GM19324 (cell line): ENCODE results near the gene DEK.
A peak's percentile ranks its signal among the peaks of the same experiment; 100 is the strongest.
"Not testable (repeated sequence)": the region's sequence is repeated elsewhere in the genome, so short reads cannot be mapped to it uniquely, and the experiment has no call there.

Experiments
- ATAC-seq: cut with Tn5 transposase; IDR thresholded peaks from one replicate; pipeline ENCODE4 v1.9.1; 2021; ENCODE audit warnings: mild to moderate bottlenecking, moderate library complexity; ENCODE audit not compliant: unreplicated experiment, low FRiP score

Gene DEK

GRCh38 chr6:18264219-18264922, at the start of gene DEK:
Gene DEK (minus strand): TSS chr6:18264530. CDS start chr6:18263987, 543 bp downstream.
- ATAC-seq, result peak; percentile 34

GRCh38 chr6:18312368-18312767, 48.0 kb upstream of the DEK start:
- ATAC-seq, result no peak

GRCh38 chr6:18310010-18310409, 45.7 kb upstream of the DEK start:
- not testable (repeated sequence) for ATAC-seq

GRCh38 chr6:18309046-18309445, 44.7 kb upstream of the DEK start:
- ATAC-seq, result no peak

- ATAC-seq, result no peak
Measured at GRCh38 chr6:18308070-18308735, 43.9 kb upstream of the DEK start.

GRCh38 chr6:18306977-18307376, 42.6 kb upstream of the DEK start:
- no peak for ATAC-seq

GRCh38 chr6:18302561-18303439, 38.5 kb upstream of the DEK start:
- no peak for ATAC-seq

- no peak for ATAC-seq
Measured at GRCh38 chr6:18293076-18293904, 29.0 kb upstream of the DEK start.

GRCh38 chr6:18289283-18289682, 25.0 kb upstream of the DEK start:
- no peak for ATAC-seq

- no peak for ATAC-seq
Measured at GRCh38 chr6:18284261-18284660, 19.9 kb upstream of the DEK start.

- ATAC-seq, result no peak
Measured at GRCh38 chr6:18281564-18281963, 17.2 kb upstream of the DEK start.

GRCh38 chr6:18280084-18280483, 15.8 kb upstream of the DEK start:
- no peak for ATAC-seq

GRCh38 chr6:18279422-18279821, 15.1 kb upstream of the DEK start:
- ATAC-seq, result no peak

- ATAC-seq, result no peak
Measured at GRCh38 chr6:18277237-18278006, 13.1 kb upstream of the DEK start.

- no peak for ATAC-seq
Measured at GRCh38 chr6:18276610-18277236, 12.4 kb upstream of the DEK start.

GRCh38 chr6:18270216-18270615, 5.9 kb upstream of the DEK start:
- ATAC-seq, result no peak

GRCh38 chr6:18269717-18270116, 5.4 kb upstream of the DEK start:
- no peak for ATAC-seq

GRCh38 chr6:18269253-18269652, 4.9 kb upstream of the DEK start:
- no peak for ATAC-seq

GRCh38 chr6:18268066-18268465, 3.7 kb upstream of the DEK start:
- ATAC-seq, result no peak
